Measurements from ENCODE around the gene EDEM3.

The EDEM3 gene

GRCh38 chr1:184660462-184661191 is 94.0 kb downstream of the EDEM3 start:
- DNase-seq (ENCODE audit: extremely low spot score): no peak
- ChIA-PET POLR2A (no interaction called here), CTCF (interaction anchor here (0.9 to 3.0 kb wide), 5 partner anchors 10 to 1005 kb away, joined by 3 to 17 read pairs (median 4); no protein-coding TSS in a partner anchor)
- no peak for TF ChIP-seq CTCF (IDR thresholded peaks at IDR 0.05; ENCODE audit: control extremely low read depth, extremely low read depth, low read depth, missing control alignments)

- no peak for TF ChIP-seq CTCF (IDR thresholded peaks at IDR 0.05; ENCODE audit: control extremely low read depth, extremely low read depth, low read depth, missing control alignments)
- ChIA-PET POLR2A (no interaction called here), CTCF (interaction anchor here (1.9 kb wide), 1 partner anchor 12 kb away, joined by 5 read pairs; no protein-coding TSS in a partner anchor)
- no peak for DNase-seq (ENCODE audit: extremely low spot score)
These were observed 96.6 kb downstream of the EDEM3 start for GRCh38 chr1:184658055-184658454.

- no peak for TF ChIP-seq CTCF (IDR thresholded peaks at IDR 0.05; ENCODE audit: control extremely low read depth, extremely low read depth, low read depth, missing control alignments)
- ChIA-PET CTCF (interaction anchor here (1.2 to 6.9 kb wide), 3 partner anchors 9 to 339 kb away, joined by 3 to 62 read pairs (median 5); no protein-coding TSS in a partner anchor), POLR2A (interaction anchor here (0.7 kb wide), 1 partner anchor 610 kb away, joined by 5 read pairs; no protein-coding TSS in a partner anchor)
- no peak for DNase-seq (ENCODE audit: extremely low spot score)
These were observed 98.4 kb downstream of the EDEM3 start for GRCh38 chr1:184656221-184656620.

GRCh38 chr1:184655185-184655584 is 99.5 kb downstream of the EDEM3 start:
- TF ChIP-seq CTCF (IDR thresholded peaks at IDR 0.05; ENCODE audit: control extremely low read depth, extremely low read depth, low read depth, missing control alignments): no peak
- CTCF ChIA-PET: interaction anchor here (6.9 kb wide), 1 partner anchor 10 kb away, joined by 62 read pairs; no protein-coding TSS in a partner anchor
- POLR2A ChIA-PET: no interaction called here
- no peak for DNase-seq (ENCODE audit: extremely low spot score)

GRCh38 chr1:184650177-184650866 is 104.3 kb downstream of the EDEM3 start:
- ChIA-PET POLR2A (no interaction called here), CTCF (interaction anchor here (6.9 kb wide), 1 partner anchor 14 kb away, joined by 62 read pairs; no protein-coding TSS in a partner anchor)
- no peak for TF ChIP-seq CTCF (IDR thresholded peaks at IDR 0.05; ENCODE audit: control extremely low read depth, extremely low read depth, low read depth, missing control alignments)
- DNase-seq (ENCODE audit: extremely low spot score): no peak

- peak; percentile 66 for DNase-seq (ENCODE audit: extremely low spot score)
- ChIA-PET POLR2A (no interaction called here), CTCF (interaction anchor here (6.9 kb wide), 1 partner anchor 15 kb away, joined by 62 read pairs; no protein-coding TSS in a partner anchor)
- no peak for TF ChIP-seq CTCF (IDR thresholded peaks at IDR 0.05; ENCODE audit: control extremely low read depth, extremely low read depth, low read depth, missing control alignments)
These were observed 105.2 kb downstream of the EDEM3 start for GRCh38 chr1:184649451-184649888.

Measured in GM10248 (cell line).